DMS153 treated with DMSO at 0.1 percent for 48 hours (cell line): ENCODE measurements around the gene ARL6IP4.
A peak's percentile ranks its signal among the peaks of the same experiment; 100 is the strongest.
"Not testable (repeated sequence)": the region's sequence is repeated elsewhere in the genome, so short reads cannot be mapped to it uniquely, and the experiment has no call there.

Experiments
- DNase-seq: peaks from one replicate; lab custom pipeline; 2025; ENCODE audit not compliant: unreplicated experiment; lab: John Stamatoyannopoulos, UW

Gene ARL6IP4

GRCh38 chr12:122980183-122981035 is at the start of gene ARL6IP4:
ARL6IP4 (plus strand) TSS chr12:122980681; CDS start chr12:122981140, 459 bp downstream.
- DNase-seq: peak; percentile 26

GRCh38 chr12:122932207-122932606 is 48.3 kb upstream of the ARL6IP4 start:
- DNase-seq: no peak

GRCh38 chr12:122934722-122935121 is 45.8 kb upstream of the ARL6IP4 start:
- no peak for DNase-seq

- no peak for DNase-seq
These were observed 45.2 kb upstream of the ARL6IP4 start for GRCh38 chr12:122935318-122935717.

GRCh38 chr12:122937622-122938091 is 42.8 kb upstream of the ARL6IP4 start:
- no peak for DNase-seq

- DNase-seq: no peak
These were observed 41.4 kb upstream of the ARL6IP4 start for GRCh38 chr12:122939125-122939524.

- DNase-seq: not testable (repeated sequence)
These were observed 39.1 kb upstream of the ARL6IP4 start for GRCh38 chr12:122941351-122941750.

GRCh38 chr12:122942637-122943036 is 37.8 kb upstream of the ARL6IP4 start:
- DNase-seq: no peak

- no peak for DNase-seq
These were observed 37.3 kb upstream of the ARL6IP4 start for GRCh38 chr12:122943196-122943595.

- no peak for DNase-seq
These were observed 35.6 kb upstream of the ARL6IP4 start for GRCh38 chr12:122944605-122945592.

GRCh38 chr12:122946690-122947341 is 33.7 kb upstream of the ARL6IP4 start:
- no peak for DNase-seq

GRCh38 chr12:122947352-122947792 is 33.1 kb upstream of the ARL6IP4 start:
- DNase-seq: no peak

- no peak for DNase-seq
These were observed 31.9 kb upstream of the ARL6IP4 start for GRCh38 chr12:122948605-122949004.

GRCh38 chr12:122949405-122949804 is 31.1 kb upstream of the ARL6IP4 start:
- no peak for DNase-seq

GRCh38 chr12:122949816-122950675 is 30.4 kb upstream of the ARL6IP4 start:
- DNase-seq: no peak

- DNase-seq: no peak
These were observed 29.1 kb upstream of the ARL6IP4 start for GRCh38 chr12:122951406-122951805.

- peak; percentile 50 for DNase-seq
These were observed 28.2 kb upstream of the ARL6IP4 start for GRCh38 chr12:122951979-122952892.

- DNase-seq: no peak
These were observed 25.3 kb upstream of the ARL6IP4 start for GRCh38 chr12:122955156-122955555.

GRCh38 chr12:122956035-122956434 is 24.4 kb upstream of the ARL6IP4 start:
- DNase-seq: no peak
